DMS114 treated with DMSO at 0.1 percent for 48 hours (cell line): ENCODE measurements around the gene CCDC97.
A peak's percentile ranks its signal among the peaks of the same experiment; 100 is the strongest.
"Not testable (repeated sequence)": the region's sequence is repeated elsewhere in the genome, so short reads cannot be mapped to it uniquely, and the experiment has no call there.

Experiments used
- DNase-seq: peaks from one replicate; lab custom pipeline; 2025; ENCODE audit not compliant: unreplicated experiment; lab: John Stamatoyannopoulos, UW

The CCDC97 gene

DNA sequence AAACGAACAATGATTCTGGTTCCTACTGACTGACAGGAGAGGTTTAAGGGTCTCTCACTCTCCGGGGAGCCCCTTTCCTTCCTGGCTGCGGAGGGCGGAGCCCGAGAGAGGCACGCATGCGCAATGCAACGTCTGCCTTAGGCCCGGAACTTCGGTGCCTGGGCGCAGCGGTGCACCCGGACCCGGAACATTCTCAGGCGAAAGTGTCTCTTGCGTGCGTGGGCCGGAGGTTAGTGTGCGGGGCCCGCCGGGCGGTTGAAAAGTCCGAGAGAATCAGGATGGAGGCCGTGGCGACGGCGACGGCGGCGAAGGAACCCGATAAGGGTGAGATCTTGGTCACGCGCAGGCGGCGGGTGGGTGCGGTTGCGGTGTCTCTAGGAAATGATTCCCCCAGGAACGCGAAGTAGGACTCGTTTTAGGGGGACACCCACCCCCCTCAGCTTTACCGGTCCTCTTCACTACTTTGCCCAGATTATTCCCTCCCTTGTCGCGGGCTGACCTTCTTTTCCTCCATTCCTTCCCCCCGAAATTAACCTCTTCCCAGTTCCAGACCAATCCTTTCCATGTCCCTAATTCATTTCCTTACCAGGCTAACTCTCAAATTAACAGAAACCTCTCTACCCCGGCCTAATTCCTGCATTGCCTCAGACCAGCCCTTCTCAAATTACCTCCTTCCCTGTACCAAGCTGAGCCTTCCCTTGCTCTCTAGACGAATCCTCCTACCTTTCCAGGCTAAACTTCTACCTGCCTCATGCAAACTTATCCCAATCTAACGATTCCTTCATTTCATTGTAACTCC, at the start of gene CCDC97:
Gene CCDC97, plus strand, starts transcription at position 140 of the 799 bp plus-strand sequence. Its CDS starts 139 bp downstream, at position 279.
- DNase-seq = peak; percentile 82

DNA sequence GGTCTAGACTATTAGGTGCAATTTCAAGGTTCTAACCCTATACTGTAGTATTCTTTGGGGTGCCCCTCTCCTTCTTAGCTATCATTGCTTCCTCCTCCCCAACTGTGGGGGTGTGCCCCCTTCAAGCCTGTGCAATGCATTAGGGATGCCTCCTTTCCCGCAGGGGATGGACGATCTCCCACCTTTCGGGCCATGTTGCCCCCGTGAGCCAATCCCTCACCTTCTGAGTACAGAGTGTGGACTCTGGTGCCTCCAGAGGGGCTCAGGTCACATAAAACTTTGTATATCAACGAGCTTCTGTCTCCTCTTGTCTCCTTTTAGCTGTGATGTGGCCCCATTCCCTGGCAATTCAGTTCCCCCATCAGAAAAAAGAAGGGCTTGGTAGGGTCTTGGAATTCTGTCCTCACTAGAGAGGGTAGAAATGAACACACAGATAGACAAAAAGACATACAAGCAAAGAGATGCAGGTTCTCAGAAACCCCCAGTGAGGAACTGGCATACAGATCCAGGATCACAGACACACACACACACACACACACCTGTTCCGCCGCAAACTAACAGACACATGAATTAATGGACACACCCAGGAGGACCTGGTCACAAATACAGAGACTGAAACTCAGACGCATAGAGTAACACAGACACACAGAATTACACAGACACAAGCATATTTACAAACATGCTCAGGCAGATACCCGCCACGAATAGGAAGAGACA, 48.3 kb upstream of the CCDC97 start:
- DNase-seq = no peak

DNA sequence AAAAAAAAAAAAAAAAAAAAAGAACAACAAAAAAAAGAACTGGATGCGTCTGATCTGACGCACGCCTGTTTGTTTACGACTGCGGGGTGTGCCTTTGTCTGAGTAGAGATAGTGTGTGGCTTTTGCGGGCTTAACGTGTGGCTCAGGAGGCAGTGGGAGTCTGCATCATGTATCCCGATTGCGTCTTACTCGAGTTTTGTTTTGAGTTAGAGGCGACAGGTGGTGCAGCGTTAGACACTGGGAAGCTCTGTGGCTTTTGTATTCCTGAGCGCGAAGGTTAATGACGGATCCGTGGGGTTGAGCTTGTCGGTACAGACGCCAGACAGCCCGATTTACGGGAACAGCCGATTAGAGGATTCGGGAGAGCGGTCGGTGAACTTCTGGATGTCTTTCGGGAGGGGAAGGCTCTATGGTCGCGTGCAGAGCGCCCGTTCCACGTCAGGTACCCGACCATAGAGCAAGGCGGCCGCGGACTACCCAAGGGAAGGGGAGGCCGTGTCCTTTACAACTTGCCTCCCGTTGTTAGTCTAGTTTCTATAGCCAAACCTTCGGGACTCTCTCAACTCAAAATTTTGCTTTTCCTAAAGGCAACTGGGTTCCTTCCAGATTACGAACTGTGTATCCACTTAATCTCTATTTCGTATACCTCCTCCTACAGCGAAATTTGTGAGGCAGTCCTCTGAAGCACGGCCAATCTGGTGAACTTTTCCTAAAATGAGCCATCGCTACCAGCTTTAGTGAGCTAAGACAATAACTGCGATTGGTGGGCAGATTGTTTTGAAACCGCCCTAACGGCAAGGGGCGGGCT, 46.7 kb upstream of the CCDC97 start:
- no peak for DNase-seq

- peak; percentile 100 for DNase-seq
Measured at GRCh38 chr19:41263850-41264580, 46.0 kb upstream of the CCDC97 start, which contains the start of gene HNRNPUL1. TSS of gene HNRNPUL1 (plus strand) at chr19:41264372. CDS start at chr19:41264504, 132 bp downstream.

DNA sequence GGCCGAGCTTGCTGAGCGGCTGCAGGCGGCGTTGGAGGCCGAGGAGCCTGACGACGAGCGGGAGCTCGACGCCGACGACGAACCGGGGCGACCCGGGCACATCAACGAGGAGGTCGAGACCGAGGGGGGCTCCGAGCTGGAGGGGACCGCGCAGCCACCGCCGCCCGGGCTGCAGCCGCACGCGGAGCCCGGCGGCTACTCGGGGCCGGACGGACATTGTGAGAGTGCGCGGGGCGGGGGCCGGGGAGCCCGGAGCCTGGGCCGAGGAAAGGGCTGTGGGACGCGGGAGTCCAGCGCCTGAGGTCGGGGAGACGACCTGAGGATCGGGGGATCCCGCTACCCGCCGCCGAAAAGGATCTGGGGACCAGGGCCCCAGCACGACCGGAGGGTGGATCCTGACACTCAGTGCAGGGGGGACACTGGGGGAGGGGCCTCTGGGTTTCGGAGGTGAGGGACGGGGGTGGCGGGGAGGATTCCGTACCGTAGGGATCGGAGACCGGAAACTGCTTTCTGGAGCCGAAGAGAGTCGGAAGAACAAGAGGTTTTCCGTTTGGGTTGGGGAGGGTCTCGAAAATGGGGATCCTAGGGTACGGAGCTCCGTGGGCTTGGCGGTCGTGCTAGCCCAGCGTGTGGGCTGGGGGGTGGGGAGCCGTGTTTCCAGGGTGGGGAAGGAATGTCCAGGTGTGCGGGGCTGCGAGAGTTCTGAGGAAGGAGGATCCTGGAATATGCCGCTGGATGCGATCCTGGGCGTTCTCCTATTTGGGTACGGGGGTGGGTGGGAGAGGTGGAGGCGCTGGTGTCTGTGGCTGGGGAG, 45.2 kb upstream of the CCDC97 start:
- DNase-seq = no peak

- no peak for DNase-seq
Measured at GRCh38 chr19:41265395-41266153, 44.4 kb upstream of the CCDC97 start.

- DNase-seq = no peak
Measured at GRCh38 chr19:41269055-41269454, 40.9 kb upstream of the CCDC97 start.

- DNase-seq = no peak
Measured at GRCh38 chr19:41269571-41269970, 40.4 kb upstream of the CCDC97 start.

DNA sequence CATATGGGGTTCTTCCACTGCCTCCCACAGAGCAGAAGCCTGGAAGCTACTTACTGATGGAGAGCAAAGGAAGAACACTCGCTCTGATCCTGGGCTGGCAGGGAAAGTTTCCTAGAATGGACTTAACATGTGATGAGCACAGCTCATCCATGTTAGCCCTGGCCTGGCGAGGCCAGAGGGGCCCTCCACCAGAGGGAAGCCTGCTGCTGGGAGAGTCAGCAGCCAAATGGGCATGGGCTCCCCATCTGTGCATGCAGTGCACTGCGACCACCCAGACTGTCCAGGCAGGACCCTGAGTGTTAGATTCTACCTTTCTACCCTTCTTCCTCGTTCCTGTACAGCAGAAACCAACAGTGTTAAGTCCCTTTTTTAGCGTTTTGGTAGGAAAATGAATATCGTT, 36.9 kb upstream of the CCDC97 start:
- no peak for DNase-seq

DNA sequence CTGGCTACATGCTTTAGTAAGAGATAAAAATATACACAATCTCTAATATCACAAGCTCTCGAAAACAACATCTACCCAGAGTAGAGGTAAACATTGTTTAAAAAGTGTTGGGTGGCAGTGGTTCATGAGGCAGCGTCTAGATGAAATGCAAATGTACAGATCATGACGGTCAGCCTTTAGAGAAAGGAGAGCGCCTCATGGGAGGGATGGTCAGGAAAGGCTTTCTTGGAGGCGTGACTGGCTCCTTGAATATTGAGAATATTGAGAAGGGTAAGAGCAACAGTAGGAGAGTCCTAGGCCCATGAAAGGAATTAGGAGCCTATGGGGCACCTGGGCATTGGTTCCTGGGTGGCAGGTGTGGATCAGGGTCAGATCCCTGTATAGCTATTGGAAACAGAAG, 35.2 kb upstream of the CCDC97 start:
- no peak for DNase-seq

- DNase-seq = no peak
Measured at GRCh38 chr19:41276231-41276630, 33.7 kb upstream of the CCDC97 start.

DNA sequence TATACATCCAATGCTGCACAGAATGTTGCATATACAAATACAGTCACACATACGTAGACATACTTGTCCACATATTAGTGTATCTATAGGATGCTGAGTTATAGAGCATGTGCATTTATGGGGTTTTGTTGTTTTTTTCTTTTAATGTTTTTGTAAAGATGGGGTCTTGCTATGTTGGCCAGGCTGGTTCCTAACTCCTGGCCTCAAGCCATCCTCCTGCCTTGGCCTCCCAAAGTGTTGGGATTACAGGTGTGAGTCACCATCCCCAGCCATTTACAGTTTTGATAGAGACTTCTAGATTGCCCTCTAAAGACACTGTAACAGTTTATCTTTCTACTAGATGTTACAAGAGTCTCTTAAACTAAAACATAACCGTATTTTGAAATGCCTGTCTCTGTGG, 31.5 kb upstream of the CCDC97 start:
- DNase-seq = no peak

GRCh38 chr19:41288673-41289530, 21.1 kb upstream of the CCDC97 start:
- DNase-seq = no peak

DNA sequence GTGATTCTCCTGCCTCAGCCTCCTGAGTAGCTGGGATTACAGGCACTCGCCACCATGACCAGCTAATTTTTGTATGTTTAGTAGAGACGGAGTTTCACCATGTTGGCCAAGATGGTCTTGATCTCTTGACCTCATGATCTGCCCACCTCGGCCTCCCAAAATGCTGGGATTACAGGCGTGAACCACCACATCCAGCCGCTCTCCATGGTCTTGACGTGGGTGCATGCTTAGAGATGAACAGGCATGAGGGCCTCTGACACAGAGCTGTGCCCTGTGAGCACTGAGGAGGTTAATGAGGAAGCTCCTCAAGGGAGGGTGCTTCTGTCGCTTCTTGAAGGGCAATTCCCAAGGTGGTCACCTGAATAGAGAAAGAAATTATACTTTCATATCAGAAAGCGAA, 20.2 kb upstream of the CCDC97 start:
- DNase-seq = not testable (repeated sequence)

DNA sequence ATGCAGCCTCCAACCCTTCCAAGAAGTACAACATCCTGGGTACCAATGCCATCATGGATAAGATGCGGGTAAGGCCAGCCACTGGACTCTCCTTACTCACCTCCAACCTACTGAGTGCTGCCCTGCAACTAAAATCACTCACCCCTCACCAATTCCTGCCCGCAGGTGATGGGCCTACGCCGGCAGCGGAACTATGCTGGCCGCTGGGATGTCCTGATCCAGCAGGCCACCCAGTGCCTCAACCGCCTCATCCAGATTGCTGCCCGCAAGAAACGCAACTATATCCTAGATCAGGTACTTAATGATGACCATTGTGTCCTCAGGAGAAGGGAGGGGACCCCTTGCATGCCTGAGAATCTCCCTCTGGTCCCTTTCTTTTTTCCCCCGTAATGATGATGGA, 15.6 kb upstream of the CCDC97 start:
- DNase-seq = no peak

GRCh38 chr19:41295499-41295898, 14.5 kb upstream of the CCDC97 start:
- DNase-seq = no peak

DNA sequence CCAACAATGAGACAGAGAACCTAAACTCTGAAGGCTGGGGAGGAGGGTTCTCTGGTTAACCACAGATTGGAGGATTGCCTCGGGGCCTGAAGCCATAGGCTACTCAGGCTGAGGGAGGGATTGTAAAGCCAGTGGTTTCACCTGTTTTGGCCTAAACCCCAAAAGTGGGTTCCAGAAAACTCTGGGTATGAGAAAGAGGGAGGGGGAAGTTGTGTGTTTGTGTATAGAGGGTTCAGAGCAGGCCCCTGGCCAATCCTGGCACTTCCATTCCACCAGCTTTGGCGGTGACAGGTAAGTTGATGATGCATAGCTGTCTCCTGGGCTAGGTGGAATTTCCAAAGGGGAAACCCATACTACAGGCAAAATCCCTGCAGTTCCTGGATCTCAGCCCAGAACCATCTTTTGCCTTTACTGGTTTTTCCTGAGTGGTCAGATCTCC, 13.5 kb upstream of the CCDC97 start:
- no peak for DNase-seq

- no peak for DNase-seq
Measured at GRCh38 chr19:41297628-41298347, 12.2 kb upstream of the CCDC97 start.
